ENCODE data around the gene OR2M5. TPM values are rescaled to one million over a fixed set of nuclear protein-coding genes. Genes with fewer than 3 reads are reported as not detected.

The OR2M5 gene
- total RNA-seq, 1 donor from 2014 or later, result not detected

DNA sequence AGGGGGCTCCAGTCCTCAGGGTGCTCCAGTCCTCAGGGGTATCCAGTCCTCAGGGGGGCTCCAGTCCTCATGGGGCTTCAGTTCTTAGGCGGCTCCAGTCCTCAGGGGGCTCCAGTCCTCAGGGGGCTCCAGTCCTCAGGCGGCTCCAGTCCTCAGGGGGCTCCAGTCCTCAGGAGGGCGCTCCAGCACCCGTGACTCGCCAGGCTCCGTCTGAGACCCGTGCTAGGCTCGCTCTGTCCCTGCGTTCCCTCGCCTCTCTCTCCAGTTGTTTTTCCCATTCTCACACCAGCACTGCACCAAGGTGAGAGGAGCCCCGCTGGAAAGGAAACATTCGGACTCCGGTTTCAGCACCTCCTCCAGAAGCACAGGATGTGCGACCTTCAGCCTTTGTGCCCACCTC lies 20.2 kb downstream of the OR2M5 start:
- H3K27ac Mint-ChIP-seq, result no peak overlapping the region
- no peaks in the 10 kb centered on the region for H3K9me3 Mint-ChIP-seq
- intact Hi-C loops (cut with micrococcal nuclease), result no loop called here
- no peaks in the 10 kb centered on the region for H3K4me1 Mint-ChIP-seq (ENCODE audit: low read depth)
- H3K36me3 Mint-ChIP-seq (ENCODE audit: low read depth), result no peaks in the 10 kb centered on the region
- no peak overlapping the region for H3K4me3 Mint-ChIP-seq
- DNase-seq (ENCODE audit: low spot score), result no peak
- no peaks in the 10 kb centered on the region for H3K27me3 Mint-ChIP-seq (ENCODE audit: insufficient read depth)

- Mint-ChIP-seq H3K4me3 (no peak within 1 kb of the TSS), H3K36me3 (ENCODE audit: low read depth) (no peaks in the 10 kb centered on the region), H3K4me1 (ENCODE audit: low read depth) (no peaks in the 10 kb centered on the region), H3K27ac (no peak within 1 kb of the TSS), H3K27me3 (ENCODE audit: insufficient read depth) (no peaks in the 10 kb centered on the region), H3K9me3 (no peaks in the 10 kb centered on the region)
- no peak for DNase-seq (ENCODE audit: low spot score)
- intact Hi-C loops (cut with micrococcal nuclease), result no loop called here
These were observed 29.6 kb downstream of the OR2M5 start, which contains the start of gene OR2M2 for GRCh38 chr1:248174521-248174920. Gene OR2M2 (plus strand): TSS chr1:248174821. CDS start chr1:248179986, 5,165 bp downstream.

- Mint-ChIP-seq H3K27me3 (ENCODE audit: insufficient read depth) (no peaks in the 10 kb centered on the region), H3K27ac (no peak overlapping the region), H3K4me3 (no peak overlapping the region), H3K4me1 (ENCODE audit: low read depth) (no peaks in the 10 kb centered on the region), H3K36me3 (ENCODE audit: low read depth) (no peaks in the 10 kb centered on the region), H3K9me3 (peaks cover 4% of the 10 kb centered on the region)
- no peak for DNase-seq (ENCODE audit: low spot score)
- intact Hi-C loops (cut with micrococcal nuclease), result no loop called here
These were observed 39.0 kb downstream of the OR2M5 start for GRCh38 chr1:248183996-248184395.

DNA sequence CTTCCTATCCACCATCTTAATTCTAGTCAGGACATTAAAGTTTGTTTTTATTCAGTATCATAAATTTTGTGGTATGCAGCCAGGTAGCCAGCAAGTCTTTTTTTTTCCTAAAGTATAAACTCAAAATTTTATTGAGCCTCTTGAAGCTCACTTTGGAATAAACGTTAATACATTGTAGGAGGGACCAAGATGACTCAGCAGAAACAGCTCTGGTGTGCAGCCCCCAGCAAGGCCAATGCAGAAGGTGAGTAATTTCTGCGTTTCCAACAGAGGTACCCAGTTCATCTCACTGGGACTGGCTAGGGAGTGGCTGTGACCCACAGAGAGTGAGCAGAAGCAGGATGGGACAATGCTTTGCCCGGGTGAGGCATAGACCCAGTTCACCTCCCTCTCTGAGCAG lies 42.4 kb downstream of the OR2M5 start:
- intact Hi-C loops (cut with micrococcal nuclease), result no loop called here
- H3K9me3 Mint-ChIP-seq, result peaks cover 9% of the 10 kb centered on the region
- H3K27ac Mint-ChIP-seq, result no peak overlapping the region

GRCh38 chr1:248189026-248189425 lies 44.1 kb downstream of the OR2M5 start:
- no peaks in the 10 kb centered on the region for H3K4me1 Mint-ChIP-seq (ENCODE audit: low read depth)
- no peak for DNase-seq (ENCODE audit: low spot score)
- H3K27me3 Mint-ChIP-seq (ENCODE audit: insufficient read depth), result no peaks in the 10 kb centered on the region
- no peak overlapping the region for H3K4me3 Mint-ChIP-seq
- intact Hi-C loops (cut with micrococcal nuclease), result no loop called here
- H3K9me3 Mint-ChIP-seq, result peaks cover 11% of the 10 kb centered on the region
- H3K27ac Mint-ChIP-seq, result no peak overlapping the region
- no peaks in the 10 kb centered on the region for H3K36me3 Mint-ChIP-seq (ENCODE audit: low read depth)

More for the DNA sequence above, 42.4 kb downstream of the OR2M5 start:
- H3K4me3 Mint-ChIP-seq, result no peak overlapping the region
- no peak for DNase-seq (ENCODE audit: low spot score)
- H3K4me1 Mint-ChIP-seq (ENCODE audit: low read depth), result no peaks in the 10 kb centered on the region
- H3K27me3 Mint-ChIP-seq (ENCODE audit: insufficient read depth), result no peaks in the 10 kb centered on the region
- no peaks in the 10 kb centered on the region for H3K36me3 Mint-ChIP-seq (ENCODE audit: low read depth)

DNA sequence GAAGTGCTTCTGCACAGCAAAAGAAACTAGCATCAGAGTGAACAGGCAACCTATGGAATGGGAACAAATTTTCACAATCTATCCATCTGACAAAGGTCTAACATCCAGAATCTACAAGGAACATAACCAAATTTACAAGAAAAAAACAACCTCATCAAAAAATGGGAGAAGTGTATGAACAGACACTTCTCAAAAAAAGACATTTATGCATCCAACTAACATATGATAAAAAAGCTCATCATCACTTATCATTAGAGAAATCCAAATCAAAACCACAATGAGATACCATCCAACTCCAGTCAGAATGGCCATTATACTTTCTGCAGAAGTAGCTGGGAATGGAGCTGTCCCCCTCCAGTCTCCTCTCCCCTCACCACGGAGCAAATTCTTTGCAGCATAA lies 49.2 kb downstream of the OR2M5 start:
- H3K4me1 Mint-ChIP-seq (ENCODE audit: low read depth), result no peaks in the 10 kb centered on the region
- intact Hi-C loops (cut with micrococcal nuclease), result no loop called here
- no peak overlapping the region for H3K27ac Mint-ChIP-seq
- H3K4me3 Mint-ChIP-seq, result no peak overlapping the region
- DNase-seq (ENCODE audit: low spot score), result no peak
- no peaks in the 10 kb centered on the region for H3K36me3 Mint-ChIP-seq (ENCODE audit: low read depth)
- no peaks in the 10 kb centered on the region for H3K27me3 Mint-ChIP-seq (ENCODE audit: insufficient read depth)
- peaks cover 13% of the 10 kb centered on the region for H3K9me3 Mint-ChIP-seq

Other genes with a start within 250 kb of the OR2M5 start
- 0.22 TPM in 1 of 2 replicates, not detected in the other for gene OR2W3, start 249.6 kb upstream of the OR2M5 start, total RNA-seq
- not detected in 2 replicates for gene OR2T8, start 224.9 kb upstream of the OR2M5 start, total RNA-seq
- gene OR2AJ1, start 220.3 kb upstream of the OR2M5 start, total RNA-seq, result not detected in 2 replicates
- 0.21 TPM in 1 of 2 replicates, not detected in the other for gene OR2L8, start 196.3 kb upstream of the OR2M5 start, total RNA-seq
- gene OR2AK2, start 179.9 kb upstream of the OR2M5 start, total RNA-seq, result not detected in 2 replicates
- not detected in 2 replicates for gene OR2L5, start 131.5 kb upstream of the OR2M5 start, total RNA-seq
- 0.07 and 0.08 TPM in 2 replicates for gene OR2L2, start 115.1 kb upstream of the OR2M5 start, total RNA-seq
- not detected in 2 replicates for gene OR2L3, start 98.3 kb upstream of the OR2M5 start, total RNA-seq
- not detected in 2 replicates for gene OR2L13, start 50.0 kb upstream of the OR2M5 start, total RNA-seq
- not detected in 2 replicates for gene OR2M2, start 29.7 kb downstream of the OR2M5 start, total RNA-seq
- gene OR2M3, start 52.1 kb downstream of the OR2M5 start, total RNA-seq, result not detected in 2 replicates
- gene OR2M4, start 86.3 kb downstream of the OR2M5 start, total RNA-seq, result not detected in 2 replicates
- not detected in 2 replicates for gene OR2T33, start 132.8 kb downstream of the OR2M5 start, total RNA-seq
- not detected in 2 replicates for gene OR2T12, start 158.3 kb downstream of the OR2M5 start, total RNA-seq
- gene OR2M7, start 179.4 kb downstream of the OR2M5 start, total RNA-seq, result not detected in 2 replicates
- gene OR14C36, start 203.6 kb downstream of the OR2M5 start, total RNA-seq, result not detected in 2 replicates
- not detected in 2 replicates for gene OR2T4, start 216.5 kb downstream of the OR2M5 start, total RNA-seq
- gene OR2T6, start 230.6 kb downstream of the OR2M5 start, total RNA-seq, result not detected in 2 replicates